Measurements from ENCODE around the gene NT5DC4. TPM values are rescaled to one million over a fixed set of nuclear protein-coding genes. Genes with fewer than 3 reads are reported as not detected.
A peak's percentile ranks its signal among the peaks of the same experiment; 100 is the strongest.

The NT5DC4 gene
- total RNA-seq, 1 experiment from 2014 or later: 0.22 TPM

DNA sequence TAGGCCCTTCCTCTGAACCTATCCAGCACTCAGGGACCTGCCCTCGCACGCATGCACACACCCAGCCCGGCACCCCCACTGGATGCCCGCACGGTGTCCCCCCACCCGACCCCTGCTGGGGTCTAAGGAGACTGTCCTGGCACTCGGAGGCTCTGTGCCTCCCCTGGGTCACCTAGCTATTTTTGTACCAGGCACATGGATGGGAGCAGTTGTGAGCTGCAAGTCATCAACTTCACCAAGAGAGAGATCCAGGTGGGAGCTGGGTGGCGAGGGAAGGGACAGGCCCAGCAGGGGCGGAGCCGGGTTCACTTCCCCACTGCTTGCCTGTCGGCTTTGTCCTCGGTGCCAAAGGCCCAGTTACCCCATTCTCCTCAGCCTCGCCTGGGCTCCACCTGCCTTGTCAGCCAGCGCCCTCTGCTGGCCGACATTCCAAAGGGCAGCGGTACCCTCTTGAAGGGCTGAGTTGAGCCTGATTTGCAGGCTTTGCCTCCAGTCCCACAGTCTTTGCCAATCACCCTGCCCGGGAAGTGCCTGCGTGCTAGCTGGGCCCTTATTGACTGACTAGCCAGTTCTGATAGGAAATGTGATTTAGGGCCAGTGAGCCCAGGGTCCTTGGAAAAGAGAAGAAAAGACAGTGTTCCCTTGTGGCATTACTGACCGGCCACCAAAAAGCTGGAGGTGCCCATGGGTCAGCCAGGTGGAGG is 5.8 kb downstream of the NT5DC4 start:
- no TSS peak for BruUV-seq (replicated peaks)
- ChIA-PET CTCF (interaction anchor here (0.6 to 4.6 kb wide), 24 partner anchors 9 to 232 kb away, joined by 3 to 100 read pairs (median 5); partner anchors contain the start of genes CHCHD5 and SLC20A1), RAD21 (ENCODE audit: low non-redundant PET in 1 of 2, low total read pairs in 2 of 2, uncharacterized antibody in 2 of 2, unreplicated experiment in 2 of 2) (interaction anchor here (0.7 to 3.2 kb wide), 14 partner anchors 10 to 215 kb away, joined by 3 to 35 read pairs (median 4); partner anchors contain the start of gene CHCHD5 (in 1 of the 2)), POLR2A (interaction anchor here (0.6 to 3.5 kb wide), 6 partner anchors 9 to 143 kb away, joined by 3 to 22 read pairs (median 11); partner anchors contain the start of genes CHCHD5 and SLC20A1)
- H3K9me3 ChIP-seq (ENCODE audit: control insufficient read depth in 1 of 2, insufficient read depth in 1 of 2, low read depth in 1 of 2, low read length in 2 of 2): no peaks in the 10 kb centered on the region
- H3K4me3 ChIP-seq (replicated peaks in 1 of 2; ENCODE audit: low read depth in 1 of 2, low read length in 2 of 2): peak overlapping the region in 1 of 2 experiments; percentile 23; a peak in 1 of 4 replicates
- peak; percentile 89 for ATAC-seq
- no peaks in the 10 kb centered on the region for H3K79me2 ChIP-seq (ENCODE audit: insufficient read depth, low read length)
- H3K4me1 ChIP-seq (ENCODE audit: control insufficient read depth in 1 of 2, insufficient read depth in 2 of 2, low read length in 2 of 2): peaks cover 13 to 29% of the 10 kb centered on the region in 2 experiments
- no peaks in the 10 kb centered on the region for H3K9me2 ChIP-seq (ENCODE audit: insufficient read depth)
- H3K36me3 ChIP-seq (ENCODE audit: control insufficient read depth in 1 of 2, insufficient read depth in 2 of 2, low read length in 2 of 2): no peaks in the 10 kb centered on the region
- H3K9ac ChIP-seq (ENCODE audit: low read length): peak overlapping the region; percentile 50
- peak overlapping the region; percentile 65 for H3K4me2 ChIP-seq (ENCODE audit: low read length)
- intact Hi-C loops (cut with micrococcal nuclease): loop anchor here (1.0 to 5.0 kb wide), 5 partner anchors 100 to 839 kb away; partner anchors contain the start of genes CHCHD5 and TTL
- H4K20me1 ChIP-seq (ENCODE audit: insufficient read depth): no peaks in the 10 kb centered on the region
- H2AFZ ChIP-seq (ENCODE audit: low read depth, low read length, poor library complexity, severe bottlenecking): peak overlapping the region; percentile 52
- H3K27ac ChIP-seq (ENCODE audit: low read depth, low read length): peak overlapping the region; percentile 40; the same call in 1 of the 2 replicates
- no peaks in the 10 kb centered on the region for H3K27me3 ChIP-seq (ENCODE audit: insufficient read depth, low read length)
- DNase-seq (ENCODE audit: low read depth, low spot score): peak; percentile 89
- TF ChIP-seq SIN3A (IDR thresholded peaks at IDR 0.05; ENCODE audit: low read depth) (no peak), RAD21 (IDR thresholded peaks at IDR 0.05; ENCODE audit: low read depth) (peak; percentile 100), ZNF274 (IDR thresholded peaks at IDR 0.05; ENCODE audit: low read depth, low read length) (no peak), SRF (IDR thresholded peaks at IDR 0.05; ENCODE audit: low read depth) (no peak), YY1 (IDR thresholded peaks at IDR 0.05; ENCODE audit: extremely low read depth, insufficient replicate concordance, low read depth, low read length) (no peak), TCF7L2 (IDR thresholded peaks at IDR 0.05; ENCODE audit: borderline replicate concordance, extremely low read depth, insufficient read depth, insufficient read length) (peak; percentile 33), POLR2AphosphoS5 (IDR thresholded peaks at IDR 0.05; ENCODE audit: low read depth, low read length) (no peak)
- TF ChIP-seq, protein P1, sequence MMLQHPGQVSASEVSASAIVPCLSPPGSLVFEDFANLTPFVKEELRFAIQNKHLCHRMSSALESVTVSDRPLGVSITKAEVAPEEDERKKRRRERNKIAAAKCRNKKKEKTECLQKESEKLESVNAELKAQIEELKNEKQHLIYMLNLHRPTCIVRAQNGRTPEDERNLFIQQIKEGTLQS (IDR thresholded peaks at IDR 0.05): no peak
- TF ChIP-seq, protein P2, sequence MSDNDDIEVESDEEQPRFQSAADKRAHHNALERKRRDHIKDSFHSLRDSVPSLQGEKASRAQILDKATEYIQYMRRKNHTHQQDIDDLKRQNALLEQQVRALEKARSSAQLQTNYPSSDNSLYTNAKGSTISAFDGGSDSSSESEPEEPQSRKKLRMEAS (IDR thresholded peaks at IDR 0.05): peak; percentile 64
- TF ChIP-seq, protein P3, sequence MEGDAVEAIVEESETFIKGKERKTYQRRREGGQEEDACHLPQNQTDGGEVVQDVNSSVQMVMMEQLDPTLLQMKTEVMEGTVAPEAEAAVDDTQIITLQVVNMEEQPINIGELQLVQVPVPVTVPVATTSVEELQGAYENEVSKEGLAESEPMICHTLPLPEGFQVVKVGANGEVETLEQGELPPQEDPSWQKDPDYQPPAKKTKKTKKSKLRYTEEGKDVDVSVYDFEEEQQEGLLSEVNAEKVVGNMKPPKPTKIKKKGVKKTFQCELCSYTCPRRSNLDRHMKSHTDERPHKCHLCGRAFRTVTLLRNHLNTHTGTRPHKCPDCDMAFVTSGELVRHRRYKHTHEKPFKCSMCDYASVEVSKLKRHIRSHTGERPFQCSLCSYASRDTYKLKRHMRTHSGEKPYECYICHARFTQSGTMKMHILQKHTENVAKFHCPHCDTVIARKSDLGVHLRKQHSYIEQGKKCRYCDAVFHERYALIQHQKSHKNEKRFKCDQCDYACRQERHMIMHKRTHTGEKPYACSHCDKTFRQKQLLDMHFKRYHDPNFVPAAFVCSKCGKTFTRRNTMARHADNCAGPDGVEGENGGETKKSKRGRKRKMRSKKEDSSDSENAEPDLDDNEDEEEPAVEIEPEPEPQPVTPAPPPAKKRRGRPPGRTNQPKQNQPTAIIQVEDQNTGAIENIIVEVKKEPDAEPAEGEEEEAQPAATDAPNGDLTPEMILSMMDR (IDR thresholded peaks at IDR 0.05 in 2 of 3, conservative IDR thresholded peaks at IDR 0.05 in 1 of 3; ENCODE audit: borderline replicate concordance in 1 of 3, insufficient read depth in 1 of 3, low read depth in 2 of 3, low read length in 2 of 3): peak; percentile 95 to 98 (median 96)
